NB4 (cell line): Measurements from ENCODE around the gene SPIRE2.
"Not testable (repeated sequence)": the region's sequence is repeated elsewhere in the genome, so short reads cannot be mapped to it uniquely, and the experiment has no call there.

Source experiments
- DNase-seq: peaks from one replicate; pipeline ENCODE4 v3.0.0; 2010; ENCODE audit warnings: low read depth
- H3K4me3 ChIP-seq: one replicate; pipeline ENCODE4 v1.5.1; 2011; ENCODE audit warnings: mild to moderate bottlenecking, low read depth, low read length, moderate library complexity
- MYC ChIP-seq: IDR thresholded peaks from 2 replicates; pipeline ENCODE4 v1.6.1; 2011; ENCODE audit warnings: low read depth, low read length
- POLR2A ChIP-seq: IDR thresholded peaks from 2 replicates; pipeline ENCODE4 v1.6.1; 2011; ENCODE audit warnings: mild to moderate bottlenecking; ENCODE audit not compliant: insufficient read length; ENCODE audit errors: extremely low read depth
- TF ChIP-seq, protein P1 (sequence below): IDR thresholded peaks from 2 replicates; pipeline ENCODE4 v1.6.1; 2011; ENCODE audit warnings: low read depth, low read length
- TF ChIP-seq, protein P2 (sequence below): IDR thresholded peaks from one replicate; pipeline ENCODE4 v1.5.1; 2012; ENCODE audit warnings: low read depth, low read length

Gene SPIRE2

DNA sequence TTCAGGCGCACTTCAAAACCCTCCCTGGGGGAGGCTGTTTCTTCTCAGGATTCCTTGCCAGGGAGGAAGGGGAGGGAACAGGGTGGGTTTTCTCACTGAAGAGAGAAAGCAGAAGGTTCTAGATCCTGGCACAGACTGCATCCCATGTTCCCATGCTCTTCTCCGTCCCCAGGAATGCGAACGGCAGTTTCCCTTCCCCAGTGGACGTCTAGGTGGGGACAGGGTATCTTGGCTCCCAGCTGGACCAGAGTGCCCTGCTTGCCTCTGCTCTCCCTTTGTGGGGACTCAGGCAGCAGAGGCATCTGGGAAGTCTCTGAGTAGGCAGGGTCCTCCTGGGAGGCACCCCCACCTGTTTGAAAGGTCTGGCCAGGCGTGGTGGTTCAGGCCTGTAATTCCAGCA lies 42.2 kb downstream of the SPIRE2 start:
- TF ChIP-seq MYC (no peak), POLR2A (no peak)
- TF ChIP-seq, protein P1, sequence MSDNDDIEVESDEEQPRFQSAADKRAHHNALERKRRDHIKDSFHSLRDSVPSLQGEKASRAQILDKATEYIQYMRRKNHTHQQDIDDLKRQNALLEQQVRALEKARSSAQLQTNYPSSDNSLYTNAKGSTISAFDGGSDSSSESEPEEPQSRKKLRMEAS, result no peak
- TF ChIP-seq, protein P2, sequence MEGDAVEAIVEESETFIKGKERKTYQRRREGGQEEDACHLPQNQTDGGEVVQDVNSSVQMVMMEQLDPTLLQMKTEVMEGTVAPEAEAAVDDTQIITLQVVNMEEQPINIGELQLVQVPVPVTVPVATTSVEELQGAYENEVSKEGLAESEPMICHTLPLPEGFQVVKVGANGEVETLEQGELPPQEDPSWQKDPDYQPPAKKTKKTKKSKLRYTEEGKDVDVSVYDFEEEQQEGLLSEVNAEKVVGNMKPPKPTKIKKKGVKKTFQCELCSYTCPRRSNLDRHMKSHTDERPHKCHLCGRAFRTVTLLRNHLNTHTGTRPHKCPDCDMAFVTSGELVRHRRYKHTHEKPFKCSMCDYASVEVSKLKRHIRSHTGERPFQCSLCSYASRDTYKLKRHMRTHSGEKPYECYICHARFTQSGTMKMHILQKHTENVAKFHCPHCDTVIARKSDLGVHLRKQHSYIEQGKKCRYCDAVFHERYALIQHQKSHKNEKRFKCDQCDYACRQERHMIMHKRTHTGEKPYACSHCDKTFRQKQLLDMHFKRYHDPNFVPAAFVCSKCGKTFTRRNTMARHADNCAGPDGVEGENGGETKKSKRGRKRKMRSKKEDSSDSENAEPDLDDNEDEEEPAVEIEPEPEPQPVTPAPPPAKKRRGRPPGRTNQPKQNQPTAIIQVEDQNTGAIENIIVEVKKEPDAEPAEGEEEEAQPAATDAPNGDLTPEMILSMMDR, result no peak
- H3K4me3 ChIP-seq, result no peak overlapping the region
- no peak for DNase-seq

DNA sequence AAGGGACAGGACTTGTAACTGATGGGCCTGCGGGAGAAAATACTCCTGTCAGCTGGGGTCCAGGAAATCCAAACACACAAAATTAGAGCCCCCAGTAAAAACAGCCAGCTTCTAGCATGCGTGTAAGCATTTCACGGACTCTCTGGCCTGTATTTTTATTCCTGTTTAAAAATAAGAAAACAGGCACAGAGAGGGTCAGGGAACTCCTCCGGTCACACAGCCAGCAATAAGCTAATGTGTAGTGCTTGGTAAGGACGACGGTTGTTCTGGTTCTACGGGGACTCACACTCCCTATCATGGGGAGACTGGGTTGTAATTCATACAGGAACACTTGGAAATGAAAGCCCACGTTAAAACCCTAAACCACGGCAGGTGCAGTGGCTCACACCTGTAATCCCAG lies 43.6 kb downstream of the SPIRE2 start:
- TF ChIP-seq, protein P1, result no peak
- no peak for TF ChIP-seq MYC
- TF ChIP-seq, protein P2, result no peak
- TF ChIP-seq POLR2A, result no peak

DNA sequence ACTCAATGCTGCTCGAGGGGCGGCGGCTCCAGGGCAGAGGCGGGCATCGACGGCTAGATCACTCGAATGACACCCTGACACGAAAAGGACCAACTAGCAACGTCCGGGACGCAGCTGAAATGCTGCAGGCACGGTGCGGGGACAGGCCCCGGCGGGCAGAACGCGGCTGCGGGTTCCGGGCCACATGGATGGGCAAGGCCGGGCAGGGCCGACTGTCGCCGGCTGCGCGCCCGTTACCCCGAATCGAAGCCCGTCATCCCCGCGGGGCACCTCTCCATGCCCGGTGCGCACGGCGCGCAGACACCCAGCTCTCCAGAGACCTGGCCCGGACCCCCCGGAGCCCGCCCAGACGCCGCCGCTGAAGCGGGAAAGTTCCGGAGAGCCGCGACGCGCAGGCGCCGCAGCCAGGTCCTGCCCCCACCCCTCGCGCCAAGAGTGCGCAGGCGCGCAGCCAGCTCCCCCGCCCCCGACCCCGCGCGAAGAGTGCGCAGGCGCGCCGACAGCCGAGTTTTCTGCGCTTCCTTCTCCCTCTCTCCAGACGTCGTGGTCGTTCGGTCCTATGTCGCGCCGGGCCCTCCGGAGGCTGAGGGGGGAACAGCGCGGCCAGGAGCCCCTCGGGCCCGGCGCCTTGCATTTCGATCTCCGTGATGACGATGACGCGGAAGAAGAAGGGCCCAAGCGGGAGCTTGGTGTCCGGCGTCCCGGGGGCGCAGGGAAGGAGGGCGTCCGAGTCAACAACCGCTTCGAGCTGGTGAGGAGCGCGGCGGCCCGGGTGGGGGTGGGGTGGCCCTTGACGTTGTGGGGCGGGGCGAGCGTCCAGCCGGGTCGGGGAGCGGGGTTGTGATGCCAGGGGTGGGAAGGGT lies 45.1 kb downstream of the SPIRE2 start, which contains the start of gene TCF25:
TSS of gene TCF25 (plus strand) at position 484 of the 863 bp plus-strand sequence. CDS start at position 560, 76 bp downstream.
- peak; percentile 93 for DNase-seq

More for the DNA sequence above, 43.6 kb downstream of the SPIRE2 start:
- DNase-seq, result no peak
- H3K4me3 ChIP-seq, result no peak overlapping the region

DNA sequence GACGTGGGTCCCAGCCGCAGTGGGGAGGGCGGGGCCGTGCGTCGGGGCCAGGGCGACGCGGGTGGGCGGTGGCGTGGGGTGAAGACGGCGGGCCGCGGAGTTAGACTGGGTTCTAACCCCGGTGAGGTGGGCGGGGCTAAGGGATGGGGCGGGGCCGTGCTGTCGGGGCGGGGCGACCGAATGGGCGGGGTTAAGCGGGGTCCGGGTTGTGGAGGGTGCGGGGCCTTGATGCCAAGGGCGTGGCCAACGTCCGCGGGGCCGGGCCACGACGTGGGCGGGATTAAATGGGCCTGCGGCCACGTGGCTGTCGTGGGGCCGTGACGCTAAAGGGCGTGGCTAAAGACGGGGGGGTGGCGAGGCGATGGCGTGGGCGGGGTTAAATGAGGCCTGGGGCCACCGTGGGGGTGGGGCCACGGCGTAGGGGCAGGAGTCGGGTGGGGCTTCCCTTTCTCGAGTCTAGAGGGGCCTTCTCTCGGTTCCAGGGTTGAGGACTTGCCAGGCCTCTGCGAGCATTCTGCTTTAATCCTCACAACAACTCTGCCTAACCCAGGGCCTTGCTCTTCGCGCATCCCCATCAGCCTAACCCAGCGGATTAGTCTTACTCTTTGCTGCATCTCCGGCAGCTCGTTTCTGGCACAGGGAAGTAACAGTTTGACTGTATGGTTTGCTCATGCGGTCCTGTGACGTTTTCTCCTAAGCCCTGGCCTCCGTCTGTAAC lies 45.9 kb downstream of the SPIRE2 start:
- DNase-seq, result peak; percentile 96
- peak overlapping the region; percentile 91 for H3K4me3 ChIP-seq
- TF ChIP-seq, protein P1, result peak; percentile 97
- TF ChIP-seq MYC, result peak; percentile 95
- TF ChIP-seq POLR2A, result no peak

More for the DNA sequence above, 45.1 kb downstream of the SPIRE2 start, which contains the start of gene TCF25:
- TF ChIP-seq POLR2A (peak; percentile 94), MYC (peak; percentile 30)
- TF ChIP-seq, protein P1, result peak; percentile 44; the same call in 1 of the 2 replicates
- TF ChIP-seq, protein P2, result no peak
- H3K4me3 ChIP-seq, result peak within 1 kb of the TSS; percentile 91

DNA sequence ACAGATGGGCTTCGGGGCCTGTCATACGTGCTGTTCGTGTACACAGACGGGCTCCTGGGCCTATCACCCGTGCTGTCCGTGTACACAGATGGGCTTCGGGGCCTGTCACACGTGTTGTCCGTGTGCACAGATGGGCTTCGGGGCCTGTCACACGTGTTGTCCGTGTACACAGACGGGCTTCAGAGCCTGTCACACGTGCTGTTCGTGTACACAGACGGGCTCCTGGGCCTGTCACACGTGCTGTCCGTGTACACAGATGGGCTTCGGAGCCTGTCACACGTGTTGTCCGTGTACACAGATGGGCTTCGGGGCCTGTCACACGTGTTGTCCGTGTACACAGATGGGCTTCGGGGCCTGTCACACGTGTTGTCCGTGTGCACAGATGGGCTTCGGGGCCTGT lies 50.8 kb downstream of the SPIRE2 start:
- not testable (repeated sequence) for DNase-seq, H3K4me3 ChIP-seq

DNA sequence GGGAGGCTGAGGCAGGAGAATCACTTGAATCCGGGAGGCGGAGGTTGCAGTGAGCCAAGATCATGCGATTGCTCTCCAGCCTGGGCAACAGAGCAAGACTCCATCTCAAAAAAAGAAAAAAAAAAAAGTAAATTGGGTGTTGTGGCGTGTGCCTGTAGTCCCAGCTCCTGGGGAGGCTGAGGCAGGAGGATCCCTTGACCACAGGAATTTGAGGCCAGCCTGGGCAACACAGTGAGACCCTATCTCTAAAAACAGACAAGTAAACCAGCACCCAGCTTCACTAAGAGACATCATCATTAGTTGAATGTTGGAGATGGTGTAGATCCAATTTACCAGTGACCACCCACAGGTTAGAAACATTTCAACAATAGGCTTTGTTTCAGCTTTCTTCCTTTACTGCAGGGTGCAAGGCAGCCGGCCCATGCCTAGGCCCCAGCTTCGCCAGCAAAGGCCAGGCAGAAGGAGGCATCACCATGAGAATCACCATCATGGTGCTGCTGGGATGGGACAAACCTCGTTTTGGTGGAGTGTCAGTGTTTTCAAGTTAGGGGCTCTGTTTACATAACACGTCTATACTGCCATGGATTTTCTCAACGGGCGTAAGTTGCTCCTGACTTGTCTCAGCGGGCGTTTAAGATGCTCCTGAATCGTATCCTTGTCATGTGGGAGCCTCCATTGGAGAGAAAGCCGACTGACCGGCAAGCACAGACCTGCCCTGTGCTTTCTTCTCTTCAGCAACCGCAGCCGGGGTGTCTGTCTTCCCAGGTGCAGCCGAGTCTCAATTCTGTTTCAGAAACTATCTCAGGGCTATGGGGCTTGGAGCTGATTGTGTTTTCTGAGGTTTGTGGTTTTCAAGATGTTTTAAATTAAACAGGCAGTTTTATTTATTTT lies 52.4 kb downstream of the SPIRE2 start:
- no peak overlapping the region for H3K4me3 ChIP-seq
- no peak for DNase-seq

More for the DNA sequence above, 52.4 kb downstream of the SPIRE2 start:
- no peak for TF ChIP-seq POLR2A
- TF ChIP-seq MYC, result no peak
- TF ChIP-seq, protein P1, result no peak
- TF ChIP-seq, protein P2, result no peak
